Measurements from ENCODE around the gene MYO18A. TPM values are rescaled to one million over a fixed set of nuclear protein-coding genes. Genes with fewer than 3 reads are reported as not detected.

Gene MYO18A
- total and polyA plus RNA-seq, 2 donors from 2014 or later, result 25.6 to 60.7 TPM

DNA sequence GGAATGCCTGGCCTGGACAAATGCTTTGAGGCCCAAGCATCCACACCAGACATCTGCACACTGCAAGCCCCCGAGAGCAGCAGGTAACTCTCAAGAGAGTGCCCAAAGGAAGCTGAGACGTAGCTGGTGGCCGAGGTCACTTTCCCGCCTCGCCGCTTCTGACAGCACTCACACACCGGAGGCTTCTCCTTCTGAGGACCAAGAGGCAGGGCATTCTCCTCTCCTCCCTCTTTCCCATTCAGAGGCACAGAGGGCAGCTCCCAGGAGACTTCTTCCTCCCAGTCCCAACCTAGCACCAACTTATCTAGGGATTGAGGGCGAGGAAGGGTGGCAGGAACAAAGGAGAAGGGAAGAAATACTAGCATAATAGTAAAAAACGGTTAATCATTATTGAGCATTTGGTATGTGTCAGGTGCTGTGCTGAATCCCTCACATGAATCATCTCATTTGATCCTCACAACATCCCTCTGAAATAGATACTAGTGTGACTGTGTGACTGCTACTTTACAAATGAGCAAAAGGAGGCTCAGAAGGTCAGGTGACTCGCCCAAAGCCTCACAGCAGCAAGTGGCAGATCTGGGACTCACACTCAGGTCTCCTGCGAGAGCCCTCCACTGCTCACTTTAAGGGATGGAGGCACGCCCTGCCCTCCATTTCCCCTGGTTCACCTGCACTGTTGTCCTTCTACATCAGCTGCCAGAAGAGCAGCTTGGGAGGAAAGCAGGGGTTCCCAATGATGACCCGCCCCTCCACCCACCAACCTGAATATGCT, 41.8 kb downstream of the MYO18A start:
- H3K4me3 ChIP-seq (ENCODE audit: low read length in 3 of 3), result no peak overlapping the region
- TF ChIP-seq, protein P1, sequence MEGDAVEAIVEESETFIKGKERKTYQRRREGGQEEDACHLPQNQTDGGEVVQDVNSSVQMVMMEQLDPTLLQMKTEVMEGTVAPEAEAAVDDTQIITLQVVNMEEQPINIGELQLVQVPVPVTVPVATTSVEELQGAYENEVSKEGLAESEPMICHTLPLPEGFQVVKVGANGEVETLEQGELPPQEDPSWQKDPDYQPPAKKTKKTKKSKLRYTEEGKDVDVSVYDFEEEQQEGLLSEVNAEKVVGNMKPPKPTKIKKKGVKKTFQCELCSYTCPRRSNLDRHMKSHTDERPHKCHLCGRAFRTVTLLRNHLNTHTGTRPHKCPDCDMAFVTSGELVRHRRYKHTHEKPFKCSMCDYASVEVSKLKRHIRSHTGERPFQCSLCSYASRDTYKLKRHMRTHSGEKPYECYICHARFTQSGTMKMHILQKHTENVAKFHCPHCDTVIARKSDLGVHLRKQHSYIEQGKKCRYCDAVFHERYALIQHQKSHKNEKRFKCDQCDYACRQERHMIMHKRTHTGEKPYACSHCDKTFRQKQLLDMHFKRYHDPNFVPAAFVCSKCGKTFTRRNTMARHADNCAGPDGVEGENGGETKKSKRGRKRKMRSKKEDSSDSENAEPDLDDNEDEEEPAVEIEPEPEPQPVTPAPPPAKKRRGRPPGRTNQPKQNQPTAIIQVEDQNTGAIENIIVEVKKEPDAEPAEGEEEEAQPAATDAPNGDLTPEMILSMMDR (IDR thresholded peaks at IDR 0.05; ENCODE audit: borderline replicate concordance, extremely low read depth, insufficient read depth), result no peak
- H3K9ac ChIP-seq (ENCODE audit: low read length in 3 of 3), result no peak overlapping the region
- no peak for FAIRE-seq
- peaks cover 0 to 27% (median 25%) of the 10 kb centered on the region in 3 donors for H3K4me1 ChIP-seq (ENCODE audit: control insufficient read depth in 2 of 3, insufficient read depth in 2 of 3, low read depth in 1 of 3, low read length in 3 of 3)
- no peak overlapping the region for H3K27ac ChIP-seq (ENCODE audit: low read depth in 2 of 2, low read length in 2 of 2)
- no peaks in the 10 kb centered on the region for H3K9me3 ChIP-seq (ENCODE audit: control insufficient read depth in 2 of 3, insufficient read depth in 1 of 3, low read length in 3 of 3)
- peak in 1 of 5 donors; percentile 47 for DNase-seq
- no peaks in the 10 kb centered on the region for H3K36me3 ChIP-seq (ENCODE audit: control insufficient read depth in 2 of 3, insufficient read depth in 3 of 3, low read length in 3 of 3)
- no peaks in the 10 kb centered on the region for H3K27me3 ChIP-seq (ENCODE audit: control insufficient read depth, insufficient read depth, low read length)
- intact Hi-C loops (cut with DNase I), result loop anchor here (10.0 kb wide), 1 partner anchor 146 kb away; no protein-coding TSS in a partner anchor

DNA sequence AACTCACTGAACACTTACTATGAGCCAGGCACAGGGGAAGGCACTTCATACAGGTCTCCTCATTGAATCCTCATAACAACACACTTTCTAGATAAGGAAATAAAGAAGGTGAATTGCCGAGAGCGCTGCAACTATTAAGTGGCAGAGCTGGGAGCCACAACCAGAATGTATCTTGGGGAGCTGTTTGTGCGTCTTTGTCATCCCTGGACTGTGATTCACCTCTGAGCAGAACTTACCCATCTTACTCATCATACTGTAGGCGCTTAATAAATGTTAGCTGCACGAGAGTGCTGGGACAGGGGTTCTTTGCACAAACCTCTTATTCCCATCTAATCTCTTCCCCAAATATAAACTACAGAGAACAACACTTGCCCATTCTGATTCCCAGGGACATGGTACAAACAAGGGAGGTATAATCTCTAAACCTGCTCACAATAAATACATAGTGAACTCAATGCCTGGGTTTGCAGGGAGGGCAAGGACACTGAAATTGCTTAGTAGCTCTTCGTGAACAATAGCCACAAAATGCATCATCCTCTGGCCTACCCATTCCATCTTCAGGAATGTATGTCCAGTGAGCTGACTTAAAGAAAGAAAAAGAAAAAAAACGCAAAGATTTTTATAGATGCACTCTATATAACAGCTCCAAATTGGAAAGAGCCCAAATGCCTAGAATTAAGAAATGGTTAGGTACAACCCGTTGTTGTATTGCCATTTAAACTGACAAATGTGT, 43.0 kb downstream of the MYO18A start:
- no peak overlapping the region for H3K27ac ChIP-seq (ENCODE audit: low read depth in 2 of 2, low read length in 2 of 2)
- intact Hi-C loops (cut with DNase I), result loop anchor here (10.0 kb wide), 1 partner anchor 148 kb away; no protein-coding TSS in a partner anchor
- H3K9me3 ChIP-seq (ENCODE audit: control insufficient read depth in 2 of 3, insufficient read depth in 1 of 3, low read length in 3 of 3), result no peaks in the 10 kb centered on the region
- no peak overlapping the region for H3K9ac ChIP-seq (ENCODE audit: low read length in 3 of 3)
- no peak for DNase-seq
- no peaks in the 10 kb centered on the region for H3K36me3 ChIP-seq (ENCODE audit: control insufficient read depth in 2 of 3, insufficient read depth in 3 of 3, low read length in 3 of 3)
- H3K27me3 ChIP-seq (ENCODE audit: control insufficient read depth, insufficient read depth, low read length), result no peaks in the 10 kb centered on the region
- TF ChIP-seq, protein P1 (IDR thresholded peaks at IDR 0.05; ENCODE audit: borderline replicate concordance, extremely low read depth, insufficient read depth), result no peak
- no peak for FAIRE-seq
- H3K4me1 ChIP-seq (ENCODE audit: control insufficient read depth in 2 of 3, insufficient read depth in 2 of 3, low read depth in 1 of 3, low read length in 3 of 3), result peaks cover 0 to 35% (median 33%) of the 10 kb centered on the region in 3 donors
- H3K4me3 ChIP-seq (ENCODE audit: low read length in 3 of 3), result no peak overlapping the region

DNA sequence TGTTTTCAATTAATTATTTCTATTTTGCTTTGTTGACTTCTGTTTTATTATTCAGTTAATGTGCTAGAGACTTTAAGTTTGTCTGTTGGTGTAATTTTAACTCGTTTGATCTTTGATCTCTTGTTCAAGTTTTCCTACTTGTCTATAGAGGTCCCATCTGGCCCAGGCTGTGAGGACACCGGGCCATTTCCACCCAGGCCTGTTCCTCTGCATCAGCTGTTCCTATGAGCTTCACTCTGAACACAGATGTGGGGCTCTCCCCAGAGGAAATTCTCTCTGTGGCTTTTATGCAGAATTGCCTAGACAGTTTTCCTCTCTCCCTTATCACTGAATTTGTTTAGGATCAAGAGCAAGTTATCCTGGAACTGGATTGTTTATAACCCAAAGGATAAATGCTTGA, 44.7 kb downstream of the MYO18A start:
- DNase-seq (no peak), FAIRE-seq (no peak)
- no peaks in the 10 kb centered on the region for H3K27me3 ChIP-seq (ENCODE audit: control insufficient read depth, insufficient read depth, low read length)
- no peaks in the 10 kb centered on the region for H3K36me3 ChIP-seq (ENCODE audit: control insufficient read depth in 2 of 3, insufficient read depth in 3 of 3, low read length in 3 of 3)
- H3K4me3 ChIP-seq (ENCODE audit: low read length in 3 of 3), result no peak overlapping the region
- TF ChIP-seq, protein P1 (IDR thresholded peaks at IDR 0.05; ENCODE audit: borderline replicate concordance, extremely low read depth, insufficient read depth), result no peak
- no peaks in the 10 kb centered on the region for H3K9me3 ChIP-seq (ENCODE audit: control insufficient read depth in 2 of 3, insufficient read depth in 1 of 3, low read length in 3 of 3)
- H3K4me1 ChIP-seq (ENCODE audit: control insufficient read depth in 2 of 3, insufficient read depth in 2 of 3, low read depth in 1 of 3, low read length in 3 of 3), result peaks cover 0 to 31% (median 23%) of the 10 kb centered on the region in 3 donors
- H3K9ac ChIP-seq (ENCODE audit: low read length in 3 of 3), result no peak overlapping the region
- intact Hi-C loops (cut with DNase I), result loop anchor here (10.0 kb wide), 1 partner anchor 149 kb away; no protein-coding TSS in a partner anchor
- H3K27ac ChIP-seq (ENCODE audit: low read depth in 2 of 2, low read length in 2 of 2), result no peak overlapping the region

Data from kidney (tissue), 14 donors.